Measurements from ENCODE around the gene FAM118A. TPM values are rescaled to one million over a fixed set of nuclear protein-coding genes. Genes with fewer than 3 reads are reported as not detected.

FAM118A gene
- total and polyA plus RNA-seq, 2 of the 8 experiments (the other 6 are each of a cell fraction or from before 2014, with no cell fraction given), result 8.5 to 18.6 TPM

- TF ChIP-seq CHD7 (IDR thresholded peaks at IDR 0.05; ENCODE audit: insufficient replicate concordance, low read length) (no peak), CBX5 (IDR thresholded peaks at IDR 0.05; ENCODE audit: low read depth, low read length) (no peak), SP2 (IDR thresholded peaks at IDR 0.05; ENCODE audit: low read length) (no peak), CTCF (IDR thresholded peaks at IDR 0.05; ENCODE audit: control extremely low read depth in 1 of 3, insufficient read depth in 1 of 3, low read depth in 1 of 3, low read length in 3 of 3) (no peak), SIX5 (IDR thresholded peaks at IDR 0.05; ENCODE audit: low read depth, low read length) (no peak), POLR2A (IDR thresholded peaks at IDR 0.05; ENCODE audit: control extremely low read depth in 1 of 2, low read depth in 2 of 2, low read length in 2 of 2) (no peak), GABPA (IDR thresholded peaks at IDR 0.05; ENCODE audit: borderline replicate concordance, insufficient read depth, low read length) (no peak), YY1 (IDR thresholded peaks at IDR 0.05; ENCODE audit: low read depth, low read length) (no peak), USF2 (IDR thresholded peaks at IDR 0.05; ENCODE audit: low read length) (no peak)
Measured at GRCh38 chr22:45302751-45303150, 7.0 kb upstream of the FAM118A start (continued).
